AG04450 (cell line): ENCODE results near the gene ZBTB20. TPM values are rescaled to one million over a fixed set of nuclear protein-coding genes. Genes with fewer than 3 reads are reported as not detected.
"Not testable (repeated sequence)": the region's sequence is repeated elsewhere in the genome, so short reads cannot be mapped to it uniquely, and the experiment has no call there.

ENCODE experiments used
- CTCF ChIA-PET: fragments of 300-600, 350-600 bp; formaldehyde crosslinking; extraction: SDS; loops from one replicate; lab custom pipeline; 2022; ENCODE audit warnings: antibody characterized with exemption, inconsistent platforms; lab: Charles Lee
- POLR2A ChIA-PET: fragments of 350-600 bp; formaldehyde crosslinking; extraction: SDS; loops from one replicate; lab custom pipeline; 2021; ENCODE audit warnings: antibody characterized with exemption, inconsistent platforms; lab: Yijun Ruan, JAX
- DNase-seq: peaks from one replicate; pipeline ENCODE4 v3.0.0-alpha.2; 2011; ENCODE audit warnings: low read depth, low spot score
- H3K27ac ChIP-seq: one replicate; pipeline ENCODE4 v1.5.1; 2012; ENCODE audit warnings: low read depth, low read length, control low read depth
- H3K27me3 ChIP-seq: one replicate; pipeline ENCODE4 v1.6.0; 2012; ENCODE audit warnings: low read length; ENCODE audit not compliant: control insufficient read depth, insufficient read depth
- H3K4me3 ChIP-seq: 2 replicates; pipeline ENCODE4 v1.5.1; 2011; ENCODE audit warnings: mild to moderate bottlenecking, low read depth, low read length, control low read depth
- H3K9me3 ChIP-seq: 2 replicates; pipeline ENCODE4 v1.5.1; 2012; ENCODE audit warnings: low read length; ENCODE audit not compliant: control insufficient read depth, insufficient read depth
- CTCF ChIP-seq: IDR thresholded peaks from 2 replicates; pipeline ENCODE4 v1.5.1; 2011; ENCODE audit warnings: low read depth, low read length, control low read depth, inconsistent platforms
- polyA plus RNA-seq: library from polyadenylated mRNA; depleted of rRNA; stranded (reverse); fragments of >200 nt; gene quantifications from 2 replicates; pipeline ENCODE4 v1.2.3, GENCODE V29; 2011

The ZBTB20 gene
- polyA plus RNA-seq, 1 experiment, result 3.0 TPM

- ChIA-PET POLR2A (no interaction called here), CTCF (no interaction called here)
- no peak overlapping the region for H3K4me3 ChIP-seq
- no peak for DNase-seq
- TF ChIP-seq CTCF, result no peak
- H3K9me3 ChIP-seq, result no peaks in the 10 kb centered on the region
- H3K27ac ChIP-seq, result no peak overlapping the region
- no peaks in the 10 kb centered on the region for H3K27me3 ChIP-seq
These were observed 36.3 kb downstream of the ZBTB20 start for GRCh38 chr3:115110830-115111229.

GRCh38 chr3:115110066-115110465 lies 37.0 kb downstream of the ZBTB20 start:
- H3K27ac ChIP-seq, CTCF ChIA-PET, POLR2A ChIA-PET: not testable (repeated sequence)

GRCh38 chr3:115108614-115109013 lies 38.5 kb downstream of the ZBTB20 start:
- no peak overlapping the region for H3K27ac ChIP-seq
- no peaks in the 10 kb centered on the region for H3K9me3 ChIP-seq
- DNase-seq, result no peak
- TF ChIP-seq CTCF, result no peak
- H3K4me3 ChIP-seq, result no peak overlapping the region
- H3K27me3 ChIP-seq, result no peaks in the 10 kb centered on the region
- ChIA-PET POLR2A (no interaction called here), CTCF (no interaction called here)

More at GRCh38 chr3:115110066-115110465, 37.0 kb downstream of the ZBTB20 start:
- not testable (repeated sequence) for DNase-seq, H3K9me3 ChIP-seq, H3K4me3 ChIP-seq, H3K27me3 ChIP-seq

- ChIA-PET POLR2A (no interaction called here), CTCF (interaction anchor here (0.5 to 3.2 kb wide), 2 partner anchors 10 to 575 kb away, joined by 6 to 18 read pairs; no protein-coding TSS in a partner anchor)
- Histone ChIP-seq H3K9me3 (no peaks in the 10 kb centered on the region), H3K27ac (no peak overlapping the region), H3K27me3 (no peaks in the 10 kb centered on the region), H3K4me3 (no peak overlapping the region)
- no peak for DNase-seq
- TF ChIP-seq CTCF, result no peak
These were observed 45.0 kb downstream of the ZBTB20 start for GRCh38 chr3:115102046-115102445.

- TF ChIP-seq CTCF, result no peak
- Histone ChIP-seq H3K9me3 (no peaks in the 10 kb centered on the region), H3K4me3 (no peak overlapping the region), H3K27me3 (no peaks in the 10 kb centered on the region), H3K27ac (no peak overlapping the region)
- POLR2A ChIA-PET, result interaction anchor here (2.4 kb wide), 1 partner anchor 46 kb away, joined by 10 read pairs; the partner anchor contains the start of gene ZBTB20
- CTCF ChIA-PET, result interaction anchor here (0.6 to 3.2 kb wide), 4 partner anchors 8 to 738 kb away, joined by 3 to 18 read pairs (median 4); no protein-coding TSS in a partner anchor
- no peak for DNase-seq
These were observed 46.3 kb downstream of the ZBTB20 start for GRCh38 chr3:115100806-115101205.
